GM21717 (cell line): ENCODE results near the gene AADACL3.
"Not testable (repeated sequence)": the region's sequence is repeated elsewhere in the genome, so short reads cannot be mapped to it uniquely, and the experiment has no call there.

ENCODE experiments used
- ATAC-seq: cut with Tn5 transposase; IDR thresholded peaks from one replicate; pipeline ENCODE4 v1.9.1; 2021; ENCODE audit warnings: mild to moderate bottlenecking, moderate library complexity; ENCODE audit not compliant: unreplicated experiment

Gene AADACL3, protein sequence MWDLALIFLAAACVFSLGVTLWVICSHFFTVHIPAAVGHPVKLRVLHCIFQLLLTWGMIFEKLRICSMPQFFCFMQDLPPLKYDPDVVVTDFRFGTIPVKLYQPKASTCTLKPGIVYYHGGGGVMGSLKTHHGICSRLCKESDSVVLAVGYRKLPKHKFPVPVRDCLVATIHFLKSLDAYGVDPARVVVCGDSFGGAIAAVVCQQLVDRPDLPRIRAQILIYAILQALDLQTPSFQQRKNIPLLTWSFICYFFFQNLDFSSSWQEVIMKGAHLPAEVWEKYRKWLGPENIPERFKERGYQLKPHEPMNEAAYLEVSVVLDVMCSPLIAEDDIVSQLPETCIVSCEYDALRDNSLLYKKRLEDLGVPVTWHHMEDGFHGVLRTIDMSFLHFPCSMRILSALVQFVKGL

DNA sequence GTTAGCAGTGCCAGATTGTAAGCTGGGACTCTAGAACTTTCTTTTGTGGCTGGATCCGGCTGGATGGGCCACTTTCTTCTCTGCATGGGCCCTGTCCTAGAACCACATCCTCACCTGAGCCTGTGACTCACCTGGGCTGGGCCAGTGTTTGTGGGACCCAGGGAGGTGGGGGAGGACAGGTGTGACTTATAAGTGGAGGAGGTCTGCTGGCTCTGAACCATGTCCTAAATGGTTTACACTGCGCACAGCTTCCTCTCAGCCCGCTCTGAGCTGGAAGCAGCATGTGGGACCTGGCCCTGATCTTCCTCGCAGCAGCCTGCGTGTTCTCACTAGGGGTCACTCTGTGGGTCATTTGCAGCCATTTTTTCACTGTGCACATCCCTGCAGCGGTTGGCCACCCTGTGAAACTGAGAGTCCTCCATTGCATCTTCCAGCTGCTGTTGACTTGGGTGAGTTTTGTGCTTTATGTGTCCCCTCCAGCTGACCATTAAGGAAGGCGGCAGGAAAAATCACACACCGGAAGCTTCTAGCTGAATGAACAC is at the start of gene AADACL3:
Gene AADACL3 (plus strand): TSS at position 215 of the 542 bp plus-strand sequence. CDS start 67 bp downstream, at position 282.
- ATAC-seq = no peak

DNA sequence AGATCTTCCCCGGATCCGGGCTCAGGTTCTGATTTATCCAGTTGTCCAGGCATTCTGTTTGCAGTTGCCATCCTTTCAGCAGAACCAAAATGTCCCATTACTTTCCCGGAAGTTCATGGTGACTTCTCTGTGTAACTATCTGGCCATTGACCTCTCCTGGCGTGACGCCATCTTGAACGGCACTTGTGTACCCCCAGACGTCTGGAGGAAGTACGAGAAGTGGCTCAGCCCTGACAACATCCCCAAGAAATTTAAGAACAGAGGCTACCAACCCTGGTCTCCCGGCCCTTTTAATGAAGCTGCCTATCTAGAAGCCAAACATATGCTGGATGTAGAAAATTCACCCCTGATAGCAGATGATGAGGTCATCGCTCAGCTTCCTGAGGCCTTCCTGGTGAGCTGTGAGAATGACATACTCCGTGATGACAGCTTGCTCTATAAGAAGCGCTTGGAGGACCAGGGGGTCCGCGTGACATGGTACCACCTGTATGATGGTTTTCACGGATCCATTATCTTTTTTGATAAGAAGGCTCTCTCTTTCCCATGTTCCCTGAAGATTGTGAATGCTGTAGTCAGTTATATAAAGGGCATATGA is 49.7 kb upstream of the AADACL3 start:
- no peak for ATAC-seq

DNA sequence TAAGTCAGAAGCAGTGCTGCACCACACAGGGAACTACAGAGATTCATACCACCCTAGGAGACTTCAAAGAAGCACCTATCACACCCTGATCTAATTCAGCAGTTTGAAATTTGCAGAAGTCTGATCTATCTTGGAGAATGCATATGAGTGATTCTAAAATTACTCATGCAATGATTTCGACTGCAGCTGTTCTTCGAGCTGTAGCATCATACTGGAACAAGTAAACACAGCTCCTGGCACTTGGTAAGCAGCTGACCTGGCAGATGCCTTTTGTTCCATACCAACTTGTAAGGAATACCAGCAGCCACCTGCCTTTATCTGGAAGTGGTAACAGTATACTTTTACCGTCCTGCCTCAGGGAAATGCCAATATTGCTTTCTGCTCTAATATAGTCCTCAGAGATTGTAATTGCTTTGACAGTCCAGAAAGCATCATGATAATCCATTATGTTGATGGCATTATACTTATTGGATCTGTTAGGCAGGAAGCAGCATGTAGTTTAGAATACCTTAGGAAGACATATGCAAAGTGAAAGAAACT is 46.3 kb upstream of the AADACL3 start:
- no peak for ATAC-seq

DNA sequence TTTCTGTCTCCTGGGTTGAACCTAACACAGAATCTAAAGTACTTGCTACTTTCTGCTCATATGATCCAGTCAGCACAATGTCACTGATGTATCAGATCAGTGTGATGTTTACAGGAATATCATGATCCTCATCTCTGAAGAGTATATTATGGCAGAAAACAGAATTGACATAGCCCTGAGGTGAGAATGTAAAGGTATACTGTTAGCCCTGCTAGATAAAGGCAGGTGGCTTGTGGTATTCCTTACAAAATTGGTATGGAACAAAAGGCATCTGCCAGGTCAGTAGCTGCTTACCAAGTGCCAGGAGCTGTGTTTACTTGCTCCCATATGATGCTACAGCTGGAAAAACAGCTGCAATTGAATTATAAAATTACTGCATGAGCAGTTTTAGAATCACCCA is 41.6 kb upstream of the AADACL3 start:
- no peak for ATAC-seq

DNA sequence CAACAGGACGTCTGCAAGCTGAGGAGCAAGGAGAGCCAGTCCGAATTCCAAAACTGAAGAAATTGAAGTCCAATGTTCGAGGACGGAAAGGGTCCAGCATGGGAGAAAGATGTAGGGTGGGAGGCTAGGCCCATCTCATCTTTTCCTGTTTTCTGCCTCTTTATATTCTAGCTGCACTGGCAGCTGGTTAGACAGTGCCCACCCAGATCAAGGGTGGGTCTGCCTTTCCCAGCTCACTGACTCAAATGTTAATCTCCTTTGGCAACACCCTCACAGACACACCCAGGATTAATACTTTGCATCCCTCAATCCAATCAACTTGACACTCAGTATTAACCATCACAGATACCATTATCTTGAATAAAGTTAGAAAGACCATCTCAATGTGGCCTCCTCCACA is 39.8 kb upstream of the AADACL3 start:
- ATAC-seq = not testable (repeated sequence)

DNA sequence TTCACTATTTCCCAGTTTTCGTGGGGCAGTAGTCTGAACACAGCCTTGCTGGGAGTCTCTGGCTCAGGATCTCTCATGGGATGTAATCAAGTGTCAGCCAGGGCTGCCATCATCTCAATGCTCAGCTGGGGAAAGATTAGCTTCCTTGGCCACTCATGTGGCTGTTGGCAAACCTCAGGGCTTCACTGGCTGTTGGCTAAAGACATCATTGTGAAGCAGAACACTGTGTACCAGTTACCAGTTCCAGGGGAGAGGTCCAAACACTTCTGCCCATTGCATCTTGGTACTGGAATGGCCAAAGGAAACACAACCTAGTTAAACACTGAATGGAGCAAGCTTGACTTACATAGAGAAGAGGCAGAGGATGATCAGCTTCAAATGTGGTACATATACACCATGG is 38.3 kb upstream of the AADACL3 start:
- no peak for ATAC-seq

DNA sequence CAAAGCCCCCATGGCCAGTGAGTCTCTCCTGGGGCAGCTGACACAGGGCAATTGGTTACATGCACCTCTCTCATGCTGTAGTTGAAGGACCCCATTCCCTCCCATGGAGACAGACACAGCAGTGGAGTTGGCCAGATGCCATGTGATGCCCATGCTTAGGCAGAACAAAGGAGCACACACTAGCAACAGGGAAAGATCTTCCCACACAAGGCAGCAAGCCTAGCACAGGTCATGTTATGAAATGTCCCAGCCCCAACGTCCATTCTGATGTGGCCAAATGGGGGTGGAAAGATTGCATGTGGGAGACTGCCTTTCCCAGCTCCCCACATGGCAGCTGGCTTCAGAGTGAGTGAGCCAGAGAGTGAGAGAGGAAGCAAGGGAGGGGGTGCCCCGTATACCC is 37.6 kb upstream of the AADACL3 start:
- no peak for ATAC-seq

DNA sequence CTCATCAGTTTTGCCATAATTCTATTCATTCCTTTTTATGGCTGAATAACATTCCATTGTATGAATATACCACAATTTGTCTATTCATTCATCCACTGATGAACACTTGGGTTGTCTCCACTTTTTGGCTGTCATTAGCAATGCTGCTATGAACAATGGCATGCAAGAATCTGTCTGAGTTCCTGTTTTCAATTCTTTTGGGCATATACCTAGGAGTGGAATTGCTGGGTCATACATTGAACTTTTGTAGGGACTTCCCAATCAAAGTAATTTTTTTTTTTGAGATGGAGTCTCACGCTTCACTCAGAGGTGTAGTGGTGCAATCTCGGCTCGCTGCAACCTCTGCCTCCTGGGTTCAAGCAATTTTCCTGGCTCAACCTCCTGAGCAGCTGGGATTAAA is 37.1 kb upstream of the AADACL3 start:
- ATAC-seq = no peak

DNA sequence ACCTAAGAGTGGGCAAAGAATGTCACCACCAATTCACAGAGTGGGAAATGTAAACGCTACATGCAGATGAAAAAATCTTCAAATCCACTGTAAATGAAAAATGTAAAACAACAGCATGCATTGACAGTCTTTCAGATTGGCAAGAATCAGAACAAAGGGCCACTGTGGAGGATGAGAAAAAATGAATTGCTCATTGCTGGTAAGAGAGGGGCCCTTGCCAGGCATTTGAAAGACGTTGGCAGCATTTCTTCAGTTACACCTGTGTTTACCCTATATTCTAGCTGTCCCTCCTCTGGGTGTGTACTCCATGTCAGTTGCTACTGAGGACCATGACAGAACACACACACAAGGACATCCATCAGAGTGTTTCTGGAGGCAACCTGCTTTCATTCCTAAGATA is 25.8 kb upstream of the AADACL3 start:
- ATAC-seq = no peak

DNA sequence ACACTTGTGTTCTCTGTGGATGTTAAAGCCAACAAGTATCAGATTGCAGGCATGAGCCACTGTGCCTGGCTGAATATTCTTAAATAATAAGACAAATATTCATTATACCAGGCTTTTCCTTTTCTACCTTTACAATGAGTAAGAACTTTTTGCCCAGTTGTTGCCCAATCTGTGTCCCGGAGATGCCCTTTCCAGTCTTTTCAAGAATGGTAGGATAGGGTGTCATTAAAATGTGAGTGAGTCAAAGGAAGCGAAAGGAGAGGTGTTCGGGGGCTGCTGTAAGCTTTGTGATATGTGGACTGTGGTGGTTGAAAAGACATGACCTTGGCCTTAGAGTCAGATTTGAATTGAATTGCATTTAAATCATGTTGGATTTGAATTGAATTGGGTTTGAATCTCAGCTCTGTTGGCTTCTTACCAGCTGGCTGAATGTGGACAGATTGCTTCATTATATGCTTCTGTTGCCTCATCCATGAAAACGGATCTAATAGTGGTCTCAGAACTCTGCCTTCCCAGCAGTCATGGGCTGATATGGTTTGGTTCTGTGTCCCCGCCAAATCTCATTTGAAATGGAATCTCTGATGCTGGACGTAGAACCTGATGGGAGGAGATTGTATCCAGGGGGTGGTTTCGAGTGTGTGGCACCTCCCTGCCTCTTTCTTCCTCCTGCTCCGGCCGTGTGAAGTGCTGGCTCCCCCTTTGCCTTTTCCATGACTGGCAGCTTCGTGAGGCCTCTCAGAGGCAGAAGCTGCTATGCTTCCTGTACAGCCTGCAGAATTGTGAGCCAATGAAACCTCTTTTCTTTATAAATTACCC is 22.7 kb upstream of the AADACL3 start:
- ATAC-seq = no peak

DNA sequence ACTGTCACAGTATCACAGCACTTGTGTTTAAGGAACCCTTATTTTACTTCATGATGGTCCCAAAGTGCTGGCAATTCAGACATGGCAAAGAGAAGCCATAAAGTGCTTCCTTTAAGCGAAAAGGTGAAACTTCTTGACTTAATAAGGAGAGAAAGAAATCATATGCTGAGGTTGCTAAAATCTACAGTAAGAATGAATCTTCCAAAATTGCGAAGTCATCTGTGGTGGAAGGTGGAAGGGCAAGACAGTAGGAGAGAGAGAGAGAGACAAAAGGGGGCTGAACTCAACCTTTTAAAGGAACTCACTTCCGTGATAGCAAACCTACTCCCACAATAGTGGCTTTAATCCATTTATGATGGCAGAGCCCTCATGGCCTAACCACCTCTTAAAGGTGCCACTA is 19.3 kb upstream of the AADACL3 start:
- ATAC-seq = no peak

DNA sequence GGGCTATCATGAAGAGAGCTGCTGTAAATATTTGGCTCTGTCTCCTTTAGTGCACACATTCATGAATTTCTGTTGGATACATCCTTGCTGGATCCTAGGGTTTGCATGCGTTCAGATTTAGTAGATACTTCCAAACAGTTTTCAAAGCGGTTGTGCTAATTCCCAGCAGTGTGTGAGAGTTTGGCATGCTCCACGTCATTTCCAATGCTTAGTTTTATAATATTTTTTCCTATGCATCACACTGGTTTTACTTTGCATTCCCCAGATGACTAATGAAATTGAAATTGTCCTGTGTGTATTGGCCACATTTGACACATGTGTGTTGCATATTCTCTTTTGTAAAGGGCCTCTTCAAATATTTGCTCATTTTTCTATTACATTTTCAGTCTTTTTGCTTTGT is 18.5 kb upstream of the AADACL3 start:
- ATAC-seq = no peak

DNA sequence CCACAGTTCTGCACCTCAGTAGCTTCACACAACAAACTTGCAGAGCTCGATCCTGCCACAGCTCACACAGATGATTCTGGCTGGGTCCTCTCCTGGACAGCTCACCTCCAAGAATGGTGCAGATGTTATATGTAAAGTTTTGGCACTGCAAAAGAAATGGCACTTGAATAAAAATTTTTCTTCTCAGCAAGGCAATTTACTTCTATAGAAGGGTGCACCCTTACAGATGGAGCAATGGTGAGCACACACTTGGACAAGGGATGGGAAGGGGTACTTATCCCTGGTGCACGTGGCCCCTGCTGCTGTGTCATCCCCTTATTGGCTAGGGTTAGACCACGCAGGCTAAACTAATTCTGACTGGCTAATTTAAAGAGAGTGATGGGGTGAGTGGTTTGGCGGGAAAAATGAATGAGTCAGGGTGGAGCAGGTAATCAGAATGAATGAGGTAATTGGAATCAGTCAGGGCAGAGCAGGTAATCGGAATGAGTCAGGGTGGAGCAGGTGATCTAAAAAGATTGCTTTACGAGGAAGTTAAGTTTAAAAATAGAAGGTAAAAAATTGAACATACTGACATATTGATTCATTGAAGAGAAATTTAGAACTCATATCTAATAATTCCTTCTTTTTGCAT is 12.0 kb upstream of the AADACL3 start:
- ATAC-seq = no peak

DNA sequence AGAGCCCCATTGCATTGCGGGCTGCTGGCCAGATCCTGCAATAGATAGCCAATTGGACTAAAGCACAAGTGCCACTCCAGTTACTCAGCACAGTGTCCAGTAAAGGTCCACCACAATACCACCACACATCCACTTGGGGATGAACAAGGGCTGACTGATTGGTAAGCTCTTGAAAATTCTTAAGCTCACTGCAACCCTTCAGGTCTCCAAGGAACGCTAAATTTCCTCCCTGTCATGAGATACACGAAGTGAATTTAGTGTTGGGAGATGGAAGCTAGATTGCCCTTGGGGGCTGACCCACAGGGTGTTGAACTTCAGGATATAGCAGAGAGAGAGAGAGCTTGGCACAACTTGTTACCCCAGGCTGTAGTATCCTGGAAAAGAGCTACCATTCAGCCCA is 9.8 kb upstream of the AADACL3 start:
- ATAC-seq = no peak

DNA sequence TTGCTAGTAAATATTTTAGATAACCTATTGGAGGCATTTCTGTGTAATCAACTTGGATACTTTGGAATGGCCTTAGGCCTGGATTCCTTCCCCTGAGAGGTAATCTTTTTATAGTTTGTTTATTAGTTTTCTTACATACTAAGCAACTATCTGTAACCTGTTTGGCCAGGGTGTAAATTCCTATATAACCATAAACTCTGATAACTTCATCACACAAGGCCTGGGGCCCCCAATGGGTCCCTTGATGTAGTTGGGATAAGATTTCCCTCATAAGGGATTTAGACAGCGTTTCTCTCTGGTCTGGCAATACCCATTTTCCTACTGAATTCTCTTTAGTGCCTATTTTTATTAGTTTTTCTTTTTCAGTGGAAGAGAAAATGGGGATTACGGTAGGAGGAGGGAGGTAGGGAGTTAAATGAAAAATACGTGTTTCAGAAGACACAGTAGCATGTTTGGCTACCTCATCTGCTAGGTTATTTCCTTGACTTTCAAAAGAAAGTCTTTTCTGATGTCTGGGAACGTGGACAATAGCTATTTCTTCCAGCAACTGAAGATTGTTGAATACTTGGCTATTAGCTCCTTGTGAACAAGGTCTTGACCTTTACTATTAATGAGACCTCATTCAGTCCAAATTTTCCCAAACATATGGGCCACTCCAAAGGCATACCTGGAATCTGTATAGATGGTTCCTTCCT is 7.4 kb upstream of the AADACL3 start:
- ATAC-seq = no peak

DNA sequence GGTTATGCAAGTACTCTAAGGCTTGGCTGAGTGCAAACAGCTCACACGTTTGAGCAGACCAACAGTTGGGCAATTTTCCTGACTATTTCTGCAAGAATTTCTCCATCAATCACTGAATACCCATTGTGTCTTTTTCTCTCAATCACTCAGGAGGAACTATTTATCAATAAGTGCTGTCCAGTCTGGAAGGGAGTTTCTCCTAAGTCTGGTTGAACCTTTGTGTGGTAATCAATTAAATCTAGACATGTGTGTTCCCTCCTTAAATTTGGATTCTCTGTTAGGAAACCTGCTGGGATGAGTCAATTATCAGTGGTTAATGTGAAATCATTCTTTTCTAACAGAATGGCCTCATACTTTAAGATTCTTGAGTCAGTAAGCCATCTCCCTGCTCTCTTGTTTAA is 6.8 kb upstream of the AADACL3 start:
- no peak for ATAC-seq

DNA sequence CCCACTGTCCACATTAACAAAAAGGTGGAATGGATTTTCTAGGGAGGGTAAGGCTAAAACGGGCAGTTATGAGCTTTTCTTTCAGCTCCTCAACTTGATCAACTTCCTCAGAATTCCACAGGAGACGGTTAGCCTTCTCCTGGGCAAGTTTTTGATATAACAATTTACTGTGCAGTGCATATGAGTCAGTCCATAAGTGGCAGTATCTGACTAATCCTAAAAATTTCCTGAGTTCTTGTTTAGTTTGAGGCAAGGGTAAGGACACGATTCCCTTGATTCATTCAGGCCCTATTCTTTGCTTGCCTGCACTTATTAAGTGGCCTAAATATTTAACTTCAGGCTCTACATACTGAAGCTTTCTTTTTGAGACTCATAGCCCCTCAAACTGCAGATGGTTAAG is 6.2 kb upstream of the AADACL3 start:
- ATAC-seq = no peak

DNA sequence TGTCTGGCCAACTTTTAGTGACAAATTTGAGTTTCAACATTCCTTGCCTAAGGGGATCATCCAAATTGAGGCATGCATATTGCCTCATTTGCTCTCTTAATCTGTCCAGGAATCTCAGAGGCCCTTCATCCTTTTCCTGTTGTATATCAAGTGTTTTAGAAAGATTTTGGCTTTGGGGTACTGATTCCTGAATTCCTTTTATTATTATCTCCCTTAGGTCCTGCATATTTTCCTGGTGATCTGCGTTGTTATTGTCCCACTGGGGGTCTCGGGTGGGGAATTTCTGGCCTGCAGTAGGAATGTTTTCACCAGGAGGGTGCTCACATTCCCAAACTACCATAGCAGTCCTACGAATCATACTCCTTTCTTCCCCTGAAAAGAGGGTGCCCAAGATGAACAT is 4.4 kb upstream of the AADACL3 start:
- no peak for ATAC-seq

DNA sequence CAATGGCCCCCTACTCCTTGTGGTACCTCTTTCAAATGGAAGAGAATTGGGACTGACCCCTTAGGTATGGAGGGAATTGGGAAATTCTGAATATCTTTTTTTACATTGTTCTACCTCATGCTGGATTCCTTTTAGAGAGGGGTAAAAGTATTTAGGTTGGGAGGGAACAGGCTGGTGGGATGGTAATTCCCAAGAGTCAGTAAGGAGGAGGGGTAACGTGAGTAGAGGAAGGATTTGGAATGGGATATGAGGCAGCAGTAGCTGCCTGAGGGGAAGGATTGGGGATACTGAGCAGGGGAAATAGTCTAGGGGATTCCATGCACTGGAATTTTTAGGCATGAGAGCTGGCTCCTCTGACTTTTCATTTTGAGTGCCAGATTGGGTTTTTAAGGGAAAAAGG is 3.8 kb upstream of the AADACL3 start:
- ATAC-seq = no peak

DNA sequence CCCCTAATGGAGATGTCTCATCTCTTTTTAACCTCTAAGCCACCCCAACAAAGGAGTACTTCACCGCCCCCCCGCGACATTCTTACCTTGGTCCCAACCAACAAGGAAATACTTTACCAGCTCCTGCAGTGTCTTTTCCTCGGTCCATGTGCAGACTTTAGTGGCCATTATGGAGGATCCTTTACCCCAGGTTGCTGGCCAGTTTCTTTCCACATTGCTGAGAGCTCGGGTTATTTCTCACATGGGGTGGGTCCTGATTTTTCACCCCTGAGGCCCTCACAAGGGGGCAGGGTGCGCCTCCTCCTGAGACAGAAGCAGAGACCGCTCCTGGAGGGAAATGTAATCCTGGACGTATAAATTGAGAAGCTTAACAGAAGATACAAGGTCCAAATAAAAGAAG is 3.0 kb upstream of the AADACL3 start:
- ATAC-seq = no peak
